GM18907 (cell line): Measurements from ENCODE around the gene MRPL1.
A peak's percentile ranks its signal among the peaks of the same experiment; 100 is the strongest.

ENCODE experiments used
- ATAC-seq: cut with Tn5 transposase; IDR thresholded peaks from one replicate; pipeline ENCODE4 v1.9.1; 2021; ENCODE audit warnings: mild to moderate bottlenecking, moderate library complexity; ENCODE audit not compliant: unreplicated experiment

Gene MRPL1

GRCh38 chr4:77849278-77849965, 13.2 kb upstream of the MRPL1 start:
- no peak for ATAC-seq

- peak; percentile 98 for ATAC-seq
Observed at GRCh38 chr4:77852892-77853495, 9.6 kb upstream of the MRPL1 start.

DNA sequence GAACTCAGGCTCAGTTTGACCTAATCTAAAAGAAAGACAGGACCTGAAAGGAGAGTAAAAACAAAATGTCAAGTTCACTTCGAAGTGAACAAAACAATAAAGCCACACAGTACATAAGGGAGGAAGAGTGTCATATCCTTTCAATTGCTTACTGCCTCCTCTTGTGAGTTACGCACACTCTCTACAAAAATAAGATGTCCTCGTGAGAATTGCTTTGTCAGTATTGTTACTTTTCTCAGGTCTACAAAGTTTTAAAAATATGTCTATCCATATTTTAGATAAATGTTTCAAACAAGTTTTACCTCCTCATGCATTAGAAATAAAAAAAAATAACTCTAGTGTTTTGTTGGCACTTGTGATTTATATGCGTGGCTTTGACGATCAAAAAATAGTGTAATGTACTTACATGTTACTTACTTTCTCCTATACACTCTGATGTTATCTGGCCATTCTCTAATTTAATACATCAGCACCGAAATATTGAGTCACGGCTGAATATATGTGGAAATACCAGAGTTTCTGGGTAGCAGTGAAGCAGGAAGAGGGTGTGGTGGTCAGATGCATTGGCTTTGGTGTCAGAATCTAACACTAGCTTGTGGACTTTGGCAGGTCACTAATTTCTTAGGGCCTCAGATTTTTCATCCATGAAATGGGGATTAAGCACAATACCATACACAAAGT, 8.1 kb upstream of the MRPL1 start:
- ATAC-seq: no peak

DNA sequence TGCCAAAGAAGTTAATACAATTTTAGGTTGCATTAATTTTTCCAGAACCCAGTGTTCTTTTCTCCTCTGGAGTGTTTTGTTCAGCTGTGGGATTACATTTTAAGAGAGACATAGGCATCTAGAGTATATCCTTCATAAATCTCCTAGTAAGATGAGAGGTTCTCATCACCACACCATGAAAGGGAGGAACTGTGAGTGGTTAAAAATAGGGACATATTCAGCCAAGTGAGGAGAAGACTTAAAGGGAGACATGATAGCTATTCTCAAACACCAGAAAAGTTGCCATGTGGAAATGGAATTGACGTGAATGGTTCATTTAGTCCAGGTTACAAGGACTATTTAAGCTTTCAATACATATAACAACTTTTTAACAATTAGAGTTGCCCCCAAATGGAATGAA, 6.5 kb upstream of the MRPL1 start:
- ATAC-seq: no peak

- no peak for ATAC-seq
Observed at GRCh38 chr4:77859256-77859655, 3.4 kb upstream of the MRPL1 start.

GRCh38 chr4:77861495-77861894, 1.1 kb upstream of the MRPL1 start:
- ATAC-seq: no peak

GRCh38 chr4:77863341-77863740, 711 bp downstream of the MRPL1 start:
- peak; percentile 5 for ATAC-seq

DNA sequence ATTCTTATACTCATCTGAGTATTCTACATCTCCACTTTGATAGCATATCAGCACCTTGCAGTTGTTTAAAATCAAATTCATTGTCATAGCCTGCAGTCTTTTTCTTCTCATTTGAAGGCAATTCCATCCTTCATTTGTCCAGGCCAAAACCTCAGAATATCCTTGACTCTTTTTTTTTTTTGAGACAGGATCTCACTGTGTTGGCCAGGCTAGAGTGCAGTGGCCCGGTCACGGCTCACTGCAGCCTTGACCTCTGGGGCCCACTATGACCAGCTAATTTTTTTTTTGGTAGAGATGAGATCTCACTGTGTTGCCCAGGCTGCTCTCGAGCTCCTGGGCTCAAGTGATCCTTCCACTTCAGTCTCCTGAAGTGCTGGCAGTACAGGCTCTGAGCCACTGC, 2.6 kb downstream of the MRPL1 start:
- no peak for ATAC-seq

DNA sequence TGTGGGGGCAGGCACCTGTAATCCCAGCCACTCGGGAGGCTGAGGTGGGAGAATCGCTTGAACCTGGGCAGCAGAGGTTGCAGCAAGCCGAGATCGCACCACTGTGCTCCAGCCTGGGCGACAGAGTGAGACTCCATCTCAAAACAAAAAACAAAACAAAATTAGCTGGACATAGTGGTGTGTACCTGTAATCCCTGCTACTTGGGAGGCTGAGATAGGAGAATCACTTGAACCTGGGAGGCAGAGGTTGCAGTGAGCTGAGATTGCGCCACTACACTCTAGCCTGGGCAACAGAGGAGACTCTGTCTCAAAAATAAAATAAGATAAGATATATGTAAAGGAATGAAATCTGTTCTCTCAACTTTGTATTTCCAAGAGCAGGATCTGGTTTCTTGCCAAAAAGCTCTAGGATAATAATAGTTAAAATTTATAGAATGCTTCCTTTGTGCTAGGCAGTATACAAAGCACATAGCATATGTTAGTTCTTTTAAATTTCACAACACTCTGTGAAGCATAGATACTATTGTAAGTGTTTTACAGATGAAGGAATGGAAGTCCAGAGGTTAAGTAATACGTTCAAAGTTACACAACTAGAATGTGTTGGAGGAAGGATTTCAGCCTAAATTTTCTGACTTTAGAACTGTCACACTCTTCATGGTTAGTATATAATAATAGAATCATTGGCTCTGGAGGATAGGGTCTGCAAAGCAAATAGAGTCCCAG, 10.3 kb downstream of the MRPL1 start:
- no peak for ATAC-seq

- ATAC-seq: no peak
Observed at GRCh38 chr4:77877167-77877566, 14.5 kb downstream of the MRPL1 start.

- no peak for ATAC-seq
Observed at GRCh38 chr4:77877771-77878565, 15.3 kb downstream of the MRPL1 start.

- peak; percentile 41 for ATAC-seq
Observed at GRCh38 chr4:77880784-77881183, 18.2 kb downstream of the MRPL1 start.

DNA sequence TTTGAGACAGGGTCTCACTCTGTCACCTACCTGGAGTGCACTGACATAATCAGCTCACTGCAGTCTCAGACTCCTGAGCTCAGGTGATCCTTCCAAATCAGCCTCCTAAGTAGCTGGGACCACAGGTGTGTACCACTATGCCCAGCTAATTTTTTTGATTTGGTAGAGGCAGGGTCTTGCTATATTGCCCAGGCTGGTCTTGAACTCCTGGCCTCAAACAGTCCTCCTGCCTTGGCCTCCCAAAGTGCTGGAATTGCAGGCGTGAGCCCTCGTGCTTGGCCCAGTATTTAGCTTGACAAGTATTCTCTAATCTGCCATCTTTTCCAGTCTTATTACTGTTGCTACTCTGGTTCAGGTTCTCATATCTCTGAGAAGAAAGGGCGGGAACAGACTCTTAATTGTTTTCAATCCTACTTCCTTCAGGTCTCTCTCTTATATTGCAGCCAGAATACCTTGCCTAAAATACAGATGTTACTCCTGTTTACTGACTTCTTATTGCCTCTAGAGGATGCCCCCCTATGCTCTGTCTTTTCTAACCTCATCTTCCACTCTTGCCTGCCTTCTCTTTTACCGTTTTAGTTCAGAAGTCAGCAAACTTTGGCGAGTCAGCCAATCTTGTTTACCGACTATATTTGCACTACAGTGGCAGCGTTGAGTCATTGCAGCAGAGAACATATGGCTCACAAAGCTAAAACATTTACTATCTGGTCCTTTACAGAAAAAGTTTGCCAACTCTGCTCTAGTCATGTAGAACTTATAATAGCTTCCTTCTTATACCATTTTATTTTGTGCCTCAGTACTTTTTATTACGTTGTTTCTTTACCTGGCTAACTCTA, 19.0 kb downstream of the MRPL1 start:
- no peak for ATAC-seq

DNA sequence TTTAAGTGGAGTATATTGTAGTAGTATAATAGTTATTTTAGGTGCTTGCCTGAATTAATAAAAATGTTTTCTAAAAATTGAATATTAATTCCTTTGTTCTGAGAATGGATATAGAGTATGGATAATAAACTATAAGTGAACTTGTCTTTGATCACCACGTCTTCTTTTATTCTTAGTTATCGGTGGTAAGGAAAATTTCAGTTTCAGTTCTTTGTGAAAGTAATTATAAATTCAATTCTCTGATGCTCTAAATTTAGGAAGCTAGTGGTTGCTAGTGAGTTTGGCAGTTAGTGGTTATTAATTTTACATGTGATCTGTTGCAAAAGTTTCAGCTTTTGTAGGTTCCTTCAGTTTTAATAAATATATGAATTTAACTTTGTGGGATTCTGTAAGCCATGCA, 30.8 kb downstream of the MRPL1 start:
- peak; percentile 61 for ATAC-seq

DNA sequence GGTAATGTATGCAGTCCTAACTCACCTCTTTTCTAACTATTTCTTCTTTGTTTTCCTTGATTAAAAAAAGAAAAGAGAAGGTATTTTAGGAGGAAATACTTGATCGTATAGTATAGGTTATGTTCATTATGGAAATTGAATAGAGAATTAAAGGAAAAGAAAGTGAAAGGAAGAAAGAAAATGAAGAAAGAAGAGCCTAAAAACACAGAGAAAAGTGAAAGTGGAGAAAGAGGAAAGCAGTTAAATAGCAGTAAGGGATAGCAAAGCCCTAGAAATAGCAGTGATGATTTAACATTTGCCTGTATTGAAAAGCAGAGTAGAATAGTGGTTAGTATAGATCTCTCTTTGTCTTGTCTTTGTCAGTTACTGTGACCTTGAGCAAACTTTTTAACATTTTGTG, 37.0 kb downstream of the MRPL1 start:
- no peak for ATAC-seq

DNA sequence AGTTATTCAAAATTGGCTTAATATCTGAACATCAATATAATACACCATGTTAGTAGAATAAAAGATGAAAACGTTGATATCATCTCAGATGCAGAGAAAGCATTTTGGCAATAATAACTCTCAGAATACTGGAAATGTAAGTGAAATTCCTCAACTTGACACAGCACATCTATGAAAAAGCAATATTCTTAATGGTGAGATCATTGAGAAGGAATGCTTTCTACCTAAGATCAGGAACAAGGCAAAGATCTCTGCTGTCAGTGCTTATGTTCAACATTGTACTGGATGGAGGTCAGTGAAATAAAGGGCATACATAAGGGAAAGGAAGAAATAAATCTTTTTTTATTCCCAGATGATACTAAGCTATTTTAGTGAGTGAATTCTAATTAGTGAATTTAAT, 40.6 kb downstream of the MRPL1 start:
- no peak for ATAC-seq

- no peak for ATAC-seq
Observed at GRCh38 chr4:77905651-77906263, 43.1 kb downstream of the MRPL1 start.

DNA sequence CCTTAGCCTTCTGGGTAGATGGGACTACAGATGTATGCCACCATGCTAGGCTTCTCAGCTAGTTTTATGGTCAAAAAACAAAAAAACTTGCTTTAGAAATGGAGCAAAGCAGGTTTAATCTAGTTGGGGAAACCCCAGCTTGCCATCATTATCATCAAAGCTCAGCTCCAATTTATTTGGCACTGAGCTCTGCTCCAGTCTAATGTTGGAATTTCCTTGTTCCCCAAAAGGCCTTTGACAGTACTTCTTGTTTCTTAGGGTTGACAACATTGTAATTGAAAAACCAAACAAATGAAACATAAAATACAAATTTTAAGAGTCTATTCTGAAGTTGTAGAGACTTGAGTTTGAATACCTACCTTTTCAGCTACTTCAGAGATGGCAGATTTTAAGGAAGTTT, 48.0 kb downstream of the MRPL1 start:
- ATAC-seq: no peak

DNA sequence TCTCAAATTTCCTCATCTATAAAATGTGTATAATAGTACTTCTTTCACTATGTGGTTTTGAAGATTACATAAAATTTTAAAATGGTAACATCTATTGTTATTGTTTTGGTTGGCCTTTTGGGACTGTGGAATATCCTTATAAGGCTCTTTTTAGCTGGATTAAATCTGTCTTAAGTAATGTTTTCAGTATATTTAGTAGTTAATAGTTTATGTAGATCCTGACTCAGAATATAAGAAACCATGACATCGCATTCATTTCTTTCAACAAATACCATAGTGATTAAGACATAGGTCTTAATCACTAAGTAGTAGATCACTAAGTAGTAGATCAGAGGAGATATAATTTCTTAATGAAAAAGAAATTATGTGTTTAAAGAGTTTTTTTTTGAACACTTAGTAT, 48.5 kb downstream of the MRPL1 start:
- ATAC-seq: no peak
